SW480 (cell line): ENCODE results near the gene BAAT.
"Not testable (repeated sequence)": the region's sequence is repeated elsewhere in the genome, so short reads cannot be mapped to it uniquely, and the experiment has no call there.

Experiments
- DNase-seq: peaks from one replicate; pipeline ENCODE4 v3.0.0-alpha.2; 2016; ENCODE audit warnings: low spot score

Gene BAAT

DNA sequence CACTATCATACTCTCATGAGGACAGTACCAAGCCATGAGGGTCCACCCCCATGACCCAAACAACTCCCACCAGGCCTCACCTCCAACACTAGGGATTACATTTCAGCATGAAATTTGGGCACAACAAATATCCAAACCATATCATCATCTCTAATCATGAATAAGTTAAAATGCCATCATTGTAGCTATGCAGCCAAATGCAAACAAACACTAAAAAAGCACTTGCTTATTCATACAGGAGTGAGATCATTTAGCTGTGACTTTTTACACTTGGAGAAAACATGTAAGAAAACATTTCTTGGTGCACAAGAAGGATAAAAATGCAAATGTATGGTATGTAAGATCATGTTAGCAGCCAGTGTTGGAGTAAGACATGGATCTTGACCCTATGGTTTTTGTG is 24.2 kb downstream of the BAAT start:
- DNase-seq = no peak

DNA sequence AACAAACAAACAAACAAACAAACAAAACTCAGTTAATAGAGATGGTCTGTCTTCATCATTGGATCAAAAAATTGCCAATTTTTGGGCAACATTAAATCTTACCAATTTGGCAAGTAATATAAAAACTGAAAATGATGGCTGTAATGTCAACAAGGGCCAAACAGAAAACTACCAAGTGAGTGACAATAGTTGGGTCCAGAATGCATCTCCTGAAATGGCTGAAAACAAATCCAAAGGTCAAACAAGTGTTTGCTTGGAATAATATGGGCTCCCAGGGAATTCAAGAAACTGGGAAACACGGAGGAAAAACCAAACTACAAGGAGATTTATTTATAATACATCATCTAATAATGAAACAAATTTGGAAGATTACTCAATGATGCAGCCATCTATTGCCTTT is 25.1 kb downstream of the BAAT start:
- no peak for DNase-seq

DNA sequence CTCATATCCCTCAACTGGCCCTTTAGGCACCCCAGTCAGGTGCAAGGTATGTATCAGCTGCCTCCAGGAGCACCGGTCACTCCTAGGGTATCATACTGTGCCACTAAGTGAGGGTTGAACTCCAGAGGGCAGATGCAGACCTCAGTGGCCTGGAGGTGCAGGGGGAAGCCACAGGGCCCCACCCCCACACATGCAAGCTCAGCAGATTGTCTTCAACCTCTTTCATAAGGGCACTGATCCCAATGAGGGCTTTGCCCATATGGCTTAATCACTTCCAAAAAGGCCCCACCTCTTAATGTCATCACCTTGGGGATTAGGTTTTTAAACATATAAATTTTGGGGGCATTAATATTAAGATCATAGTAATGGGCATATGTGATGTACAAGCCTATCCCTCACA is 28.2 kb downstream of the BAAT start:
- DNase-seq = no peak

DNA sequence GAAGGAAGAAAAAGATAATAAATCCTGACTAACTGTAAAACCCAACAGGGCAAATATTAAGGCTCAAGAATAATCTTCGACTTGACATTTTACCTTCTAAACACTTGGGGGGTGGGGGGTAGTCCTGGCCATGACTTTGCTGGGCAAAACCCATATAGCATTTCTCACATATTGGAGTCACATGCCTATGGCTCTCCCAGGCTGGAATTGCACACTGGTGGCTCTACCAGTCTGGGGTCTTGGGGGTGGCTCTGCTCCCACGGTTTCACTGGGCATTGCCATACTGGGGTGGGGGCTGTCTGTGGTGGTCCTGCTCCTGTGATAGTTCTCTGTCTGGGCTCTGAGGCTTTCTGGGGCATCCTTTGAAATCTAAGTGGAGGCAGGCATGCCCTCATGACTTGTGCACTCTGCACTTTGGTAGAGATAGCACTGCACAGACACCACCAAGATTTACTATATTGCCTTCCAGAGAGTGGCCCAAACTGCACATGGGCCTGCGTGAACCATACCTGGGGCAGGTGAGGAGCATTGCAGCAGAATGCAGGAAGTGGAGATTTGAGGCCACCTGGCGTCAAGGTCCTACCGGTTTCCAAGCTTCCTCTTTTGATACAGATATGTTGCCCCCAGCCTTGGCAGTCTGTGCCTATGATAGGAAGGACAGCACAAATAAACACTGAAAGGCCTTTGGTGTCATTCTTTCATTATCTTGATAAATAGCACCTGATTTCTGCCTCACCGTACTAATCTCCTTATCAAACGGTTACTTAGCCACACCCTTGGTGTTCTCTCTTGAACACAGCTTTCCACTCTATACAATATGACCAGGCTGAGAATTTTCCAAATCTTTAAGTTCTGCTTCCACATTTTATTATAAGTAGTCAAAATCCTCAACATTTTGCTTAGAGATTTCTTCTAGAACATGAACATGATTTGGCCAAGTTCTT is 29.8 kb downstream of the BAAT start:
- no peak for DNase-seq

DNA sequence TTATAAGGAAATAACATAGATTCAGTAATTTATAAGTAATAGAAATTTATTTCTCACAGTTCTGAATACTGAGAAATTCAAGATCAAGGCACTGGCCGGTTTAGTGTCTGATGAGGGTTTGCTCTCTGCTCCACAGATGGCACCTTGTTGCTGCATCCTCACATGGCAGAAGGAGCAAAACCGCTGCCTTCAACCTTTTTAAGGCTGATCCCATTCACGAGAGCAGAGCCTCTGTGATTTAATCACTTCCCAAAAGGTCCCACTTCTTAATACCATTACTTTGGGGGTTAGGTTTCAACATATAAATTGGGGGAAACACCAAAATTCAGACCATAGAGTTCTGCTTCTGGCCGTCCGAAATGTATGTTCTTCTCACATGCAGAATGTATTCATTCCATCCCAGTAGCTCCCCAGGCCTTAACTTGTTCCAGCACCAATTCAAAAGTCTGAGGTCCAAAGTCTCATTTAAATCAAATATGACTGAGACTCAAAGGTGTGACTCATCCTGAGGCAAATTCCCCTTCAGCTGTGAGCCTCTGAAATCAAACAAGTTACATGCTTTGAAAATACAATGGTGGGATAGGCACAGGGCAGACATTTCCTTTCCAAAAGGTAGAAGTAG is 30.6 kb downstream of the BAAT start:
- peak; percentile 73 for DNase-seq

GRCh38 chr9:101353683-101354082 is 31.1 kb downstream of the BAAT start:
- no peak for DNase-seq

GRCh38 chr9:101352892-101353463 is 31.8 kb downstream of the BAAT start:
- DNase-seq = no peak

DNA sequence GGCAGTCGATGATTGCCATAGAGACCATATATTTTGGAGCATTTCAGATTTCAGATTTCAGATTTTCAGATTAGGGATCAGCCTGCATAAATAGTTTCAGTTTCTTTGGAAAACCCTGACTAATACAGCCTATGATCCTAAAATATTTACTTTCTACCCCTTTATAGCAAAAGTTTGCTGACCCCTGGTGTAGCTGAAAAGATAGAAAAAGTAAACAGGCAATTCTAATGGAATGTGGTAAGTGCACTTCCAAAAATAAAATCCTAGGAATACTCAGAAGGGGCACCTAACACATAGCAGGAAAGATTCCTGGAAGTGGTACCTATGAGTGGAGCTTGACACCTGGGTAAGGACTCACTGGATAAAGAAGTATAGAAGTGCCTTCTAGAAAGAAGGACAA is 34.5 kb downstream of the BAAT start:
- no peak for DNase-seq

- no peak for DNase-seq
These were observed 42.2 kb downstream of the BAAT start for GRCh38 chr9:101342595-101342994.

- no peak for DNase-seq
These were observed 42.8 kb downstream of the BAAT start for GRCh38 chr9:101341958-101342357.

GRCh38 chr9:101337237-101337636 is 47.6 kb downstream of the BAAT start:
- DNase-seq = no peak

DNA sequence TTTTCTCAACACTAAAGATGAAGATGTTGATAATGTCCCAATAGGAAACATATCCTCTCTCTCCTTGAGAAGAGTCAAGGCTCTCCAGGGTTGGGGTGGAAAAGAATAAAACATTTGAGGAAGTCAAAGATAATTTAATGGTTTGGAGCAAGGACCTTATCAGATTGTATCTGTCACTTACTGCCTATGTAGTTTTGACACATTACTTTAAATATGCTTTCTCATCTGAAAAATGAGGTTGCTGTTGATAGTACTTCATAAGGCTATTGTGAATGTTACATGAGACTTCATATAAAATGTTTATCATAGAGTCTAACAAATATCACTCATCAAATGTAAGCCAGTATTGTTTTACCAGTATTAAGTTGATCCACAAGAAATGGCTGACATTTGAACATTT is 48.7 kb downstream of the BAAT start:
- no peak for DNase-seq

GRCh38 chr9:101333926-101334702 is 50.7 kb downstream of the BAAT start:
- DNase-seq = no peak

- DNase-seq = no peak
These were observed 51.3 kb downstream of the BAAT start for GRCh38 chr9:101333490-101333889.

GRCh38 chr9:101332362-101332761 is 52.4 kb downstream of the BAAT start:
- no peak for DNase-seq

GRCh38 chr9:101327422-101327909 is 57.3 kb downstream of the BAAT start:
- DNase-seq = not testable (repeated sequence)

DNA sequence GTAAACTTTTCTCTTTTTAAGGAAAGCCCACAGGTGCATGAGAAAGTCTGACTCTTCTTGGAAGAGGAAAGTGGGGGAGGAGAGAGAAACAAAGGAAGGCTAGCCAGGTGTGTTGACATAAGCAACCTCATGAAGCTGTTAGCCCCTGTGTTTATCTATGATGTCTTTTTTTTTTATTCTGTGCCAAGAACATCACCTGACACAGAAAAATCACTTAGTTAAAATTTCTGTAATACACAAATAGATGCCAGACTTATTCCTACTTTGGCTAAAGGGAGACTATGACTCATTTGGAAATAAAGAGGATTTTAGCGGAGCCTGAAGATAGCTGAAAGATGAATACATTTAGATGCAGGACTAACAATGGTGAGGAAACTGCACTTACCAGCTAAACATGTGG is 58.3 kb downstream of the BAAT start:
- no peak for DNase-seq

GRCh38 chr9:101326035-101326434 is 58.8 kb downstream of the BAAT start:
- no peak for DNase-seq

DNA sequence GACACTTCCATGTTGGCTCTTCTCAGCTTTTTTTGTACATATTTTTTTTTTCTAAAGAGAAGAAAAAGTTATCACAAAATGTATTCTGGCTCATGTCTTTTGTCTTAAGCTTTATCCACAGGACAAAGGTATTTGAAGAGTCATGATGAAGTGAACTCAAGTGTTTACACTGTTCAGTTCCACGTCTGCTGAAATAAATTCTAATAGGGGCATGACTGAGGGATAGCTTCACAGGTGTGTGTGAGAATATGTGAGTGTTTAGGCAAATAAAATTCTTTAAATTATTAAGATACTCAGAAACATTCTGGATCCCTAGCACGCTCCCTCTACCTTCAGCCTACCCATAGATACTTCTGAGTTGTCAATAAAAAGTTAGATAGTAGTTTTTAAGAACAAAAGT is 59.8 kb downstream of the BAAT start:
- no peak for DNase-seq

- no peak for DNase-seq
These were observed 60.5 kb downstream of the BAAT start for GRCh38 chr9:101324245-101324804.

DNA sequence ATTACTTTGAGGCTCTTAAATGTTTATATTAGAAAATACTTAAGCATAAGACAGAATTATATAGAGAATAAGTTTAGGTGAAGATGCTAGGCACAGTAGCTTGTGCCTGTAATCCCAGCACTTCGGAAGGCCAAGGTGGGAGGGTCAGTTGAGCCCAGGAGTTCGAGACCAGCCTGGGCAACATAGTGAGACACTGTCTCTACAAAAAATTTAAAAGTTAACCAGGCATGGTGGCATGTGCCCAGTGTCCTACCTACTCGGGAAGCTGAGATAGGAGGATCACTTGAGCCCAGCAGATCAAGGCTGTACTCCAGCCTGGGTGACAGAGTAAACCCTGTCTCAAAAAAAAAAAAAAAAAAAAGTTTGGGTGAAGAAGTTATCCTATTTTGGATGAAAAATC is 61.7 kb downstream of the BAAT start:
- DNase-seq = no peak

GRCh38 chr9:101317735-101318134 is 67.1 kb downstream of the BAAT start:
- DNase-seq = no peak
